Fibroblast of lung (primary cell): ENCODE measurements around the gene TSPAN18.

Experiments used
- EZH2 ChIP-seq: IDR thresholded peaks from 2 replicates; pipeline ENCODE4 v1.5.1; 2012; ENCODE audit warnings: low read length, control low read depth, mild to moderate bottlenecking; ENCODE audit errors: missing control alignments
- TF ChIP-seq, protein P1 (sequence below), 2 donors: IDR thresholded peaks in 1 of 2; conservative IDR thresholded peaks in 1 of 2; 1 replicate in 1 of 2; 2 replicates in 1 of 2; pipeline ENCODE4 v1.5.1; 2011 to 2012; ENCODE audit warnings: low read length in 2 of 2, control low read depth in 1 of 2, inconsistent platforms in 1 of 2, low read depth in 1 of 2, mild to moderate bottlenecking in 1 of 2

DNA sequence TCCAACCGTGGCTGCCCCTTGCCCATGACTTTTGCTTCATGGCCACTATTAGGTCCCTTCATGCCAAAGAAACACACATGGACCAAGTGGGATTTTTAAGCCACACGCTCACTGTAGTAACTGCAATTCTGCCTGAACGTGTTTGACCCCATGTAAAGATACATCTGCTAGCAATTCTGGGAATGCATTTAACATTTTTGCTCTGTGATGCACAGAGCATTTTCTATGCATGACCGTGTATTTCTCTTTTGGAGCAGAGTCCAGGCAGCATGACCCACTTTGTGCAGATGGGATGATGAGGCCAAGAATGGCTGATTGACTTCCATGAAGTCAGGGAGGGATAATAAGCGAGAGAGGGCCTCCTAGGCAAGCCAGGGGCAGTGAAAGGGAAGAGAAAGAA lies 115.5 kb downstream of the TSPAN18 start:
- TF ChIP-seq EZH2 = no peak
- TF ChIP-seq, protein P1, sequence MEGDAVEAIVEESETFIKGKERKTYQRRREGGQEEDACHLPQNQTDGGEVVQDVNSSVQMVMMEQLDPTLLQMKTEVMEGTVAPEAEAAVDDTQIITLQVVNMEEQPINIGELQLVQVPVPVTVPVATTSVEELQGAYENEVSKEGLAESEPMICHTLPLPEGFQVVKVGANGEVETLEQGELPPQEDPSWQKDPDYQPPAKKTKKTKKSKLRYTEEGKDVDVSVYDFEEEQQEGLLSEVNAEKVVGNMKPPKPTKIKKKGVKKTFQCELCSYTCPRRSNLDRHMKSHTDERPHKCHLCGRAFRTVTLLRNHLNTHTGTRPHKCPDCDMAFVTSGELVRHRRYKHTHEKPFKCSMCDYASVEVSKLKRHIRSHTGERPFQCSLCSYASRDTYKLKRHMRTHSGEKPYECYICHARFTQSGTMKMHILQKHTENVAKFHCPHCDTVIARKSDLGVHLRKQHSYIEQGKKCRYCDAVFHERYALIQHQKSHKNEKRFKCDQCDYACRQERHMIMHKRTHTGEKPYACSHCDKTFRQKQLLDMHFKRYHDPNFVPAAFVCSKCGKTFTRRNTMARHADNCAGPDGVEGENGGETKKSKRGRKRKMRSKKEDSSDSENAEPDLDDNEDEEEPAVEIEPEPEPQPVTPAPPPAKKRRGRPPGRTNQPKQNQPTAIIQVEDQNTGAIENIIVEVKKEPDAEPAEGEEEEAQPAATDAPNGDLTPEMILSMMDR (conservative IDR thresholded peaks at IDR 0.05 in 1 of 2, IDR thresholded peaks at IDR 0.05 in 1 of 2; ENCODE audit: low read depth in 1 of 2, low read length in 2 of 2) = no peak
